Stomach (tissue), 4 donors: ENCODE results near the gene C2orf92.

Experiments used
- CTCF ChIP-seq, 7 experiments: fragments of 450-650 bp in 4 of 7; fragments of 200-600 bp in 3 of 7; sonication (generic) in 3 of 7; IDR thresholded peaks; one replicate each; pipeline ENCODE4 v1.5.1; 2016 to 2019; ENCODE audit warnings: antibody characterized with exemption in 7 of 7, control low read depth in 2 of 7, mild to moderate bottlenecking in 1 of 7
- EP300 ChIP-seq: sonication (generic); formaldehyde crosslinking; IDR thresholded peaks from one replicate; pipeline ENCODE4 v1.6.1; 2017; ENCODE audit warnings: antibody characterized with exemption

- no peak for TF ChIP-seq CTCF (IDR thresholded peaks at IDR 0.05)
- no peak for TF ChIP-seq EP300
These were observed 60.7 kb downstream of the C2orf92 start for GRCh38 chr2:97730245-97730644.
